Measurements from ENCODE around the gene CNOT8.

GRCh38 chr5:154899151-154899816 is 40.9 kb downstream of the CNOT8 start:
- TF ChIP-seq MXI1 (conservative IDR thresholded peaks at IDR 0.05; ENCODE audit: poor library complexity, severe bottlenecking) (no peak), POLR2AphosphoS5 (IDR thresholded peaks at IDR 0.05) (no peak), REST (IDR thresholded peaks at IDR 0.05; ENCODE audit: borderline replicate concordance) (no peak), TAF1 (IDR thresholded peaks at IDR 0.05; ENCODE audit: low read depth) (no peak)
- TF ChIP-seq, protein P1, sequence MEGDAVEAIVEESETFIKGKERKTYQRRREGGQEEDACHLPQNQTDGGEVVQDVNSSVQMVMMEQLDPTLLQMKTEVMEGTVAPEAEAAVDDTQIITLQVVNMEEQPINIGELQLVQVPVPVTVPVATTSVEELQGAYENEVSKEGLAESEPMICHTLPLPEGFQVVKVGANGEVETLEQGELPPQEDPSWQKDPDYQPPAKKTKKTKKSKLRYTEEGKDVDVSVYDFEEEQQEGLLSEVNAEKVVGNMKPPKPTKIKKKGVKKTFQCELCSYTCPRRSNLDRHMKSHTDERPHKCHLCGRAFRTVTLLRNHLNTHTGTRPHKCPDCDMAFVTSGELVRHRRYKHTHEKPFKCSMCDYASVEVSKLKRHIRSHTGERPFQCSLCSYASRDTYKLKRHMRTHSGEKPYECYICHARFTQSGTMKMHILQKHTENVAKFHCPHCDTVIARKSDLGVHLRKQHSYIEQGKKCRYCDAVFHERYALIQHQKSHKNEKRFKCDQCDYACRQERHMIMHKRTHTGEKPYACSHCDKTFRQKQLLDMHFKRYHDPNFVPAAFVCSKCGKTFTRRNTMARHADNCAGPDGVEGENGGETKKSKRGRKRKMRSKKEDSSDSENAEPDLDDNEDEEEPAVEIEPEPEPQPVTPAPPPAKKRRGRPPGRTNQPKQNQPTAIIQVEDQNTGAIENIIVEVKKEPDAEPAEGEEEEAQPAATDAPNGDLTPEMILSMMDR (IDR thresholded peaks at IDR 0.05; ENCODE audit: poor library complexity, severe bottlenecking) = no peak
